HepG2 (cell line): Measurements from ENCODE around the gene SECISBP2L. TPM values are rescaled to one million over a fixed set of nuclear protein-coding genes. Genes with fewer than 3 reads are reported as not detected.

Source experiments
- IRF2 ChIP-seq: IDR thresholded peaks from 2 replicates; pipeline ENCODE4 v1.6.1; 2018; ENCODE audit warnings: missing genetic modification reagents, missing compliant biosample characterization
- MBD4 ChIP-seq: IDR thresholded peaks from 2 replicates; pipeline ENCODE4 v1.6.1; 2012; ENCODE audit warnings: low read length, inconsistent platforms, borderline replicate concordance
- PAX8 ChIP-seq: sonication (generic); formaldehyde crosslinking; IDR thresholded peaks from 2 replicates; pipeline ENCODE4 v1.8.0; 2022; ENCODE audit warnings: mild to moderate bottlenecking, missing genetic modification reagents, borderline replicate concordance
- RCOR2 ChIP-seq: IDR thresholded peaks from 2 replicates; pipeline ENCODE4 v1.6.1; 2016; ENCODE audit warnings: missing biosample characterization, missing genetic modification reagents
- THRA ChIP-seq: sonication (generic); formaldehyde crosslinking; IDR thresholded peaks from 2 replicates; pipeline ENCODE4 v1.4.0; 2020; ENCODE audit warnings: missing genetic modification reagents, borderline replicate concordance
- ZBTB40 ChIP-seq, 2 experiments: fragments of 450-650 bp in 1 of 2; sonication (generic) in 1 of 2; formaldehyde crosslinking in 1 of 2; IDR thresholded peaks; 2 replicates each; pipeline versions ENCODE4 v1.6.1 to v1.8.0; 2016 to 2022; ENCODE audit warnings: antibody characterized with exemption in 1 of 2, mild to moderate bottlenecking in 1 of 2, missing genetic modification reagents in 1 of 2
- ZNF3 ChIP-seq: IDR thresholded peaks from 2 replicates; pipeline ENCODE4 v1.7.0; 2017; ENCODE audit warnings: inconsistent platforms
- ZNF431 ChIP-seq: sonication (generic); formaldehyde crosslinking; IDR thresholded peaks from 2 replicates; pipeline ENCODE4 v1.9.0; 2022; ENCODE audit warnings: missing genetic modification reagents, low read depth, mild to moderate bottlenecking, borderline replicate concordance
- ZNF577 ChIP-seq: sonication (generic); formaldehyde crosslinking; IDR thresholded peaks from 2 replicates; pipeline ENCODE4 v1.4.0; 2020; ENCODE audit warnings: mild to moderate bottlenecking, low read depth, missing genetic modification reagents, borderline replicate concordance
- ZNF720 ChIP-seq: sonication (generic); formaldehyde crosslinking; IDR thresholded peaks from 2 replicates; pipeline ENCODE4 v1.4.0; 2020; ENCODE audit warnings: missing genetic modification reagents
- ZNF749 ChIP-seq: sonication (generic); formaldehyde crosslinking; IDR thresholded peaks from 2 replicates; pipeline ENCODE4 v1.8.0; 2022; ENCODE audit warnings: mild to moderate bottlenecking, missing genetic modification reagents, moderate library complexity, borderline replicate concordance
- ZNF784 ChIP-seq: sonication (generic); formaldehyde crosslinking; IDR thresholded peaks from 2 replicates; pipeline ENCODE4 v1.5.1; 2020; ENCODE audit warnings: missing genetic modification reagents, mild to moderate bottlenecking, borderline replicate concordance
- polyA plus RNA-seq, 8 experiments: library from polyadenylated mRNA; depleted of rRNA in 3 of 8; stranded (reverse) in 7 of 8; unstranded in 1 of 8; fragments of >200 nt; fragmentation: Illumina TruSeq in 4 of 8; extraction: Trizol in 4 of 8; gene quantifications; 2 replicates each; pipeline versions ENCODE4 v1.2.1 to v1.2.3, GENCODE V29; 2011 to 2016; ENCODE audit warnings: low read depth in 4 of 8, missing spikeins in 1 of 8, mixed read lengths in 1 of 8; ENCODE audit not compliant: insufficient read depth in 1 of 8
- total RNA-seq, 5 experiments: library from RNA; depleted of rRNA; stranded (reverse); fragments of >200 nt; fragmentation: Illumina TruSeq; extraction: Trizol; gene quantifications; 2 replicates each; pipeline ENCODE4 v1.2.3, GENCODE V29; 2016; ENCODE audit warnings: low read depth in 1 of 5
- TF ChIP-seq, protein P1 (sequence below): IDR thresholded peaks from 2 replicates; pipeline ENCODE4 v1.6.1; 2016; ENCODE audit warnings: control low read depth

The SECISBP2L gene
- total and polyA plus RNA-seq, 2 of the 13 experiments (the other 11 are each of a cell fraction or from before 2014, with no cell fraction given), result 13.9 to 15.6 TPM

GRCh38 chr15:49046220-49047102, at the start of gene SECISBP2L (continued):
- TF ChIP-seq ZNF784 (CRISPR knock-in tag), result peak; percentile 88
- no peak for TF ChIP-seq ZBTB40 (IDR thresholded peaks at IDR 0.05)
- peak; percentile 74 for TF ChIP-seq ZBTB40 (CRISPR knock-in tag; IDR thresholded peaks at IDR 0.05)
- peak; percentile 52; the same call in 1 of the 2 replicates for TF ChIP-seq THRA (CRISPR knock-in tag)
- TF ChIP-seq MBD4, result no peak
- TF ChIP-seq ZNF749 (CRISPR knock-in tag), result no peak
- no peak for TF ChIP-seq ZNF720
- TF ChIP-seq RCOR2, result peak; percentile 66; the same call in 1 of the 2 replicates
- TF ChIP-seq ZNF3, result no peak
- peak; percentile 97 for TF ChIP-seq IRF2 (CRISPR knock-in tag)
- no peak for TF ChIP-seq ZNF431 (CRISPR knock-in tag)
- no peak for TF ChIP-seq ZNF577 (CRISPR knock-in tag)
- peak; percentile 84; the same call in 1 of the 2 replicates for TF ChIP-seq PAX8 (CRISPR knock-in tag)
- TF ChIP-seq, protein P1, sequence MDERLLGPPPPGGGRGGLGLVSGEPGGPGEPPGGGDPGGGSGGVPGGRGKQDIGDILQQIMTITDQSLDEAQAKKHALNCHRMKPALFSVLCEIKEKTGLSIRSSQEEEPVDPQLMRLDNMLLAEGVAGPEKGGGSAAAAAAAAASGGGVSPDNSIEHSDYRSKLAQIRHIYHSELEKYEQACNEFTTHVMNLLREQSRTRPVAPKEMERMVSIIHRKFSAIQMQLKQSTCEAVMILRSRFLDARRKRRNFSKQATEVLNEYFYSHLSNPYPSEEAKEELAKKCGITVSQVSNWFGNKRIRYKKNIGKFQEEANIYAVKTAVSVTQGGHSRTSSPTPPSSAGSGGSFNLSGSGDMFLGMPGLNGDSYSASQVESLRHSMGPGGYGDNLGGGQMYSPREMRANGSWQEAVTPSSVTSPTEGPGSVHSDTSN (CRISPR knock-in tag), result peak; percentile 56; the same call in 1 of the 2 replicates
